Limb (tissue), 2 donors: ENCODE results near the gene YRDC.
A peak's percentile ranks its signal among the peaks of the same experiment; 100 is the strongest.
"Not testable (repeated sequence)": the region's sequence is repeated elsewhere in the genome, so short reads cannot be mapped to it uniquely, and the experiment has no call there.

ENCODE experiments used
- DNase-seq, 2 donors: peaks; one replicate each; pipeline ENCODE4 v3.0.0-alpha.2; 2016; ENCODE audit errors: extremely low spot score in 2 of 2

The YRDC gene

GRCh38 chr1:37776946-37777516, 31.0 kb downstream of the YRDC start:
- DNase-seq = no peak

- not testable (repeated sequence) for DNase-seq
Measured at GRCh38 chr1:37771440-37771839, 36.6 kb downstream of the YRDC start.

- DNase-seq = no peak
Measured at GRCh38 chr1:37767488-37767887, 40.5 kb downstream of the YRDC start.

DNA sequence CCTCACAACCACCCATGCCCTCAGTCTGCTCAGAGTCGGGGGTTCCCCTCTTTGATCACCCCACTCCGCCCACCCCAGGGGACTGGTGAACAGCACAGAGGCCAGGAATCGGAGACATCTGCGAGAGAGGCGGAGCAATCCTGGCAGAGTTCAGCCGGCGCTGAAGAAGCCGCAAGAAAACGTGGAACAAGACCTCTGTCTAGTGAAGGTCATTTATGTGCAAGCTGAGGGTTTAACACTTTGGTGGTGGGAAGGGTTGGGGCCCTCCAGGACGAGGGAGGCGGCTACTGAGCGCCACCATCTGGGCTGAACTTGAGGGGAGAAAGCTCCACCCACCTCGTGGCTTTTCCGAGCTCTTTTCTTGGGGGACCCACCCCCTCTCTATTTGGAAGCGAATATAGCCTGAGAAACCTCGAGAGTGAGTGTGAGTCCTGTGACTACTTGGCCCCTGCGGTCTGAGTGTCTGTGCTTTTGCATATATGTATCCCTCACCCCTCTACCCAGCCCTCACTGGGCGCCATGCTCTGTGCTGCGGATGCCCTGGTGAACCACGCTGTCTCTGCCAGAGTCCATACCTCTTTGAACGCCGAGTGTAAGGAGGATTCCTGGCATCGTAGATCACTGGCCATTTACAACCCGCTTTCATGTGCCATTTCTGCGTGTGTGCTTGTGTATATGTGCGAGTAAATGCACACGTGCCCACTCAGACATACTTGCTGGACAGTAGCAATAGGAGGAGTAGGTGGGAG, 41.9 kb downstream of the YRDC start:
- no peak for DNase-seq

GRCh38 chr1:37764888-37765441, 43.0 kb downstream of the YRDC start, which contains the start of gene EPHA10:
TSS of gene EPHA10 (minus strand) at chr1:37765120. CDS start at chr1:37765066, 54 bp downstream.
- DNase-seq = peak in 1 of 2 donors; percentile 80

DNA sequence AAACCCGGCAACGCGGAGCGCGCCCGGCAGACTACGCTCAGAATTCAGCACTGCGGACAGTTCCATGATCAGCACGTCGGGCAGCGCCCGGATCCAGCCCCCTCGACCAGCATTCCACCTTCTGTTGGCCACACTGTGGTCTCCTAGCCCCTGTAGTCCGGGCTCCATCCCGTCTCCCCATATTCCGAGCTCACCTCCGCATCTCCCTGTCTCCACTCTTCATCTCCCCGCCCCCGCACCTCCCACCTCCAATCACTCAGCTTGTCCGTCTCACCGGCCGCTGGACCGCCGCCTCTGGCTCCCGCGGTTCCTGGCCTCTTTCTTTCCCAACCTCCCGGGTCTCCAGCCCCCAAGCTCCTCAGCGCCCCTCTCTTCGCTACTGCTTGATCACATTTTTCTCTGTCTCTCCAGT, 43.6 kb downstream of the YRDC start:
- peak; percentile 40 to 85 for DNase-seq

DNA sequence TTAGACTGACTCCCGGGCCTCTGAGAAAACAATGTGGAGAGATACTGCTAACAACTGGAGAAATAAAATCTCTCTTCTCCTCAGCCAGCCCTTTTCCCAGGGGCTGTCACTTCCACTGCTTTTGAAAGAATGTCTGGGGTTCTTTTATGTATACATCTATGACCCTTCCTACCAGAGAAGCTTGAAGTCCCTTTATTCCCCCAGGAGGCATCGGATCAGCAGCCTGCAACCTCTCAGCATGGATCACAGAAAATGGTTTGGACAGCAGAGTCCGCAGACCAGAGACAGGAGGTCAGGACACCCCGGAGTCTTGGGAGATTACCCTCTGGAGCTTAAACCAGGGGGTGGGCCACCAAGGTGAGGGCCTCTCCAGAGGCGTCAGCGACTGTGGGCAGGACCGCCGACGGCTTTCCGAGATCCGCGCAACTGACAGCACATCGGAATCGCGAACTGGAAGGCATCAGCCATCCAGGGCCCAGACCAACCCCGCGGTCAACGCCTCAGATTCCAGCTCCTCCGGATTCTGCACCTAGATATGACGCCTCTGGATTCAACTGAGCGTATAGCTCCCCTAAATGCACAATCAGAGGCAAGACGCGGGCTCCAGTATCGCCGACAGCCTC, 44.1 kb downstream of the YRDC start:
- DNase-seq = no peak

DNA sequence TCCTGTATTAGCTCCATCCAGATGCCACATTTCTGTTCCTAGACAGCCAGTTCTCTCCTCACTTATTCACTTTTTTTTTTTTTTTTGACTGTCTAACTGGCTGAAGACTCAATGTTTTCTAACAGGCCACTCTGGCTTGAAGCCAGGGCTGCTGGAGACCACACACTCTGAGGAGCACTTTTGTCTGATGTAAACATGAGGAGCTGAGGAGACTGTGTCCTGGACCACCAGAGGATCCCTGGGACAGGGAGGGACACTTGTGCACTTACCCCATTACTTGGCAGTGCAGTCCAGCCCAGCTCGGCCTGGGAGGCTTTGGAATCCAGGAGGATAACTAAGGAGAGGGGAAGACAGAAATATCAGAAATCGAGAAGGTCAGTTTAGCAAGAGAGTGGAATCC, 45.5 kb downstream of the YRDC start:
- no peak for DNase-seq

DNA sequence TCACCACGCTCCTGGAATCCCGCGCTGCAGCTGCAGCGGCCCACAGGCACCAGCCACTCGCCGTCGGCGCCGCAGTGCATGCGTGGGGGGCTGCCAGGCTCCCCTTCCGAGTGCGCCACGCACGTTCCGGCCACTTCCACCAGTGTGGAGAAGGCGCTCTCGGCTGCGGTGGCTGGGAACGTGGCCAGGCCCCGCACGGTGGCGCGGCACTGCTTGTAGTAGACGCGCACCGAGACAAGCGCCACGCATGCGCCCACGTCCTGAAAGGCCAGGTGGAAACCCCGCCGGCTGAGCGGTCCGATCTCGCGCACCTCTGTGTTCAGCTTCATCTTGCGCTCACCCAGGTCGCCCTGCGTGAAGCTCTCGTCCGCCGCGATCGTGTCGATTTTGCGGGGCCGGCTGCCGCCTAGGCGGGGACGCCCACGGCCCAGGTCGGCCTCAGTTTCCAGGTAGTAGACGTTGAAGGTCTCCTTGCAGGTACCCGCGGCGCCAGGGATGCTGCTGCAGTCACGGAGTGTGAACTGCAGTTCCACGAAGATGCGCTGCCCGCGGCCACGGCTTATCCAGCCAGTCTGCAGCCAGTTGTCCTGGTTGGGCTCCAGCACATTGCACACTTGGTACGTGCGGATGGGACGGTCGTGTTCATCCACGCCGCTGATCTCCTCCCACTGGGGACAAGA, 46.5 kb downstream of the YRDC start:
- no peak for DNase-seq

- DNase-seq = no peak
Measured at GRCh38 chr1:37759451-37759850, 48.6 kb downstream of the YRDC start.

GRCh38 chr1:37755951-37756560, 52.0 kb downstream of the YRDC start:
- no peak for DNase-seq

- DNase-seq = no peak
Measured at GRCh38 chr1:37755290-37755689, 52.7 kb downstream of the YRDC start.

GRCh38 chr1:37753473-37754321, 54.3 kb downstream of the YRDC start:
- DNase-seq = no peak
